Astrocyte (in vitro differentiated cells and primary cell): ENCODE results near the gene COQ10B. TPM values are rescaled to one million over a fixed set of nuclear protein-coding genes. Genes with fewer than 3 reads are reported as not detected.

Experiments used
- DNase-seq: peaks from one replicate; pipeline ENCODE4 v3.0.0-alpha.2; 2010; ENCODE audit warnings: low read depth
- FAIRE-seq: peaks from 2 replicates; lab custom pipeline; 2011; peaks lifted over from hg19 to GRCh38; lab: Jason Lieb, UNC
- H2AFZ ChIP-seq: 2 replicates; pipeline ENCODE4 v1.6.0; 2012; ENCODE audit warnings: low read depth, low read length, inconsistent platforms
- H3K27ac ChIP-seq: 2 replicates; pipeline ENCODE4 v1.5.1; 2011; ENCODE audit warnings: low read depth, low read length, inconsistent platforms
- H3K27me3 ChIP-seq: 2 replicates; pipeline ENCODE4 v1.6.0; 2011; ENCODE audit warnings: low read length, inconsistent platforms; ENCODE audit not compliant: insufficient read depth
- H3K36me3 ChIP-seq: 2 replicates; pipeline ENCODE4 v1.5.1; 2011; ENCODE audit warnings: low read length, inconsistent platforms; ENCODE audit not compliant: insufficient read depth
- H3K4me1 ChIP-seq: 2 replicates; pipeline ENCODE4 v1.5.1; 2011; ENCODE audit warnings: low read length, inconsistent platforms; ENCODE audit not compliant: insufficient read depth
- H3K4me2 ChIP-seq: 2 replicates; pipeline ENCODE4 v1.6.0; 2012; ENCODE audit warnings: low read length, inconsistent platforms
- H3K4me3 ChIP-seq: 2 replicates; pipeline ENCODE4 v1.5.1; 2011; ENCODE audit warnings: low read depth, mild to moderate bottlenecking, low read length, inconsistent platforms; ENCODE audit not compliant: insufficient read depth
- H3K79me2 ChIP-seq: 2 replicates; pipeline ENCODE4 v1.6.0; 2012; ENCODE audit warnings: mild to moderate bottlenecking, low read length, inconsistent platforms; ENCODE audit not compliant: insufficient read depth
- H3K9ac ChIP-seq: 2 replicates; pipeline ENCODE4 v1.6.0; 2012; ENCODE audit warnings: mild to moderate bottlenecking, low read length, inconsistent platforms
- H3K9me3 ChIP-seq: 2 replicates; pipeline ENCODE4 v1.5.1; 2012; ENCODE audit warnings: low read depth, mild to moderate bottlenecking, low read length, inconsistent platforms; ENCODE audit not compliant: insufficient read depth
- H4K20me1 ChIP-seq: 2 replicates; pipeline ENCODE4 v1.6.0; 2012; ENCODE audit warnings: low read length, inconsistent platforms; ENCODE audit not compliant: insufficient read depth
- H3K27ac Mint-ChIP-seq: one replicate; pipeline ENCODE4 v1.8.0; 2021; ENCODE audit warnings: mild to moderate bottlenecking, mixed read lengths; ENCODE audit not compliant: unreplicated experiment
- H3K27me3 Mint-ChIP-seq: one replicate; pipeline ENCODE4 v1.8.0; 2021; ENCODE audit warnings: low read depth, mixed read lengths; ENCODE audit not compliant: unreplicated experiment
- H3K36me3 Mint-ChIP-seq: one replicate; pipeline ENCODE4 v1.8.0; 2021; ENCODE audit warnings: low read depth, mixed read lengths; ENCODE audit not compliant: unreplicated experiment
- H3K4me1 Mint-ChIP-seq: one replicate; pipeline ENCODE4 v1.8.0; 2021; ENCODE audit warnings: low read depth, mixed read lengths; ENCODE audit not compliant: unreplicated experiment
- H3K4me3 Mint-ChIP-seq: one replicate; pipeline ENCODE4 v1.8.0; 2021; ENCODE audit warnings: mild to moderate bottlenecking, moderate library complexity, mixed read lengths; ENCODE audit not compliant: unreplicated experiment
- H3K9me3 Mint-ChIP-seq: one replicate; pipeline ENCODE4 v1.8.0; 2021; ENCODE audit warnings: mild to moderate bottlenecking, mixed read lengths; ENCODE audit not compliant: unreplicated experiment
- EZH2 ChIP-seq: IDR thresholded peaks from 2 replicates; pipeline ENCODE4 v1.6.1; 2012; ENCODE audit warnings: mild to moderate bottlenecking, low read length, inconsistent platforms; ENCODE audit not compliant: insufficient read depth
- total RNA-seq: library from RNA; stranded (reverse); gene quantifications from 2 replicates; pipeline ENCODE4 v1.2.1, GENCODE V29; 2021
- TF ChIP-seq, protein P1 (sequence below): IDR thresholded peaks from 2 replicates; pipeline ENCODE4 v1.5.1; 2011; ENCODE audit warnings: low read depth, mild to moderate bottlenecking, inconsistent platforms, low read length, moderate library complexity; ENCODE audit not compliant: insufficient read depth

The COQ10B gene
- total RNA-seq, 1 donor from 2014 or later = 46.0 TPM

DNA sequence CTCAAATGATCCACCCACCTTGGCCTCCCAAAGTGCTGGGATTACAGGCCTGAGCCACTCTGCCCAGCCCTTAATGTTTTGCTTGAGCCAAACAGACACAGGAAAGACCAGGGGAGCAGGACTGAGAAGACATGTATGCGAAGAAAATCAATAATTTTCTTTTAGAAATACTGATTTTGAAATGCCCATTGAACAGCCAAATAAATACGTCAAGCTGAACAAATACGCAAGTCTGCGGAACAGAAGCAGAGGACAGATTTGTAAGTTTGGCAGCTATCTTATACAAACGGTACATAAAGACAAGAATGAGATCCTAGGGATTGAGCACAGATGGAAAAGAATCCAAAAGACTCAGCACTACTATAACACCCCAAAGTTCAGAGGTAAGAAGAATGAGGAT, 39.3 kb upstream of the COQ10B start:
- peaks cover 72% of the 10 kb centered on the region for H3K79me2 ChIP-seq
- H3K9me3 Mint-ChIP-seq = no peaks in the 10 kb centered on the region

DNA sequence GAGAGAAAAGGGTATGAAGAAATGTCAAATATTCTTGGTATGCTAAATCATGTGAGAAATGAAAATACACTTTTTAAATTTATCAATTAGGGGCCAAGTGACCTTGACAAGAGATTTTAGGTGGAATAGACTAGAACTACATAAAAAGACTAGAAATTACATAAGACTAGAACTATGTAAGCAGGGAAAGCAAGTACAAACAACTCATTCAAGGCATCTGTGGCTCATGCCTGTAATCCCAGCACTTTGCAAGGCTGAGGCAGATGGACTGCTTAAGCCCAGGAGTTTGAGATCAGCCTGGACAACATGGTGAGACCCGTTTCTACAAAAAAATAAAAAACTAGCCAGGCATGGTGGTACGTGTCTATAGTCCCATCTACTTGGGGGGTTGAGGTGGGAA, 38.8 kb upstream of the COQ10B start:
- TF ChIP-seq, protein P1, sequence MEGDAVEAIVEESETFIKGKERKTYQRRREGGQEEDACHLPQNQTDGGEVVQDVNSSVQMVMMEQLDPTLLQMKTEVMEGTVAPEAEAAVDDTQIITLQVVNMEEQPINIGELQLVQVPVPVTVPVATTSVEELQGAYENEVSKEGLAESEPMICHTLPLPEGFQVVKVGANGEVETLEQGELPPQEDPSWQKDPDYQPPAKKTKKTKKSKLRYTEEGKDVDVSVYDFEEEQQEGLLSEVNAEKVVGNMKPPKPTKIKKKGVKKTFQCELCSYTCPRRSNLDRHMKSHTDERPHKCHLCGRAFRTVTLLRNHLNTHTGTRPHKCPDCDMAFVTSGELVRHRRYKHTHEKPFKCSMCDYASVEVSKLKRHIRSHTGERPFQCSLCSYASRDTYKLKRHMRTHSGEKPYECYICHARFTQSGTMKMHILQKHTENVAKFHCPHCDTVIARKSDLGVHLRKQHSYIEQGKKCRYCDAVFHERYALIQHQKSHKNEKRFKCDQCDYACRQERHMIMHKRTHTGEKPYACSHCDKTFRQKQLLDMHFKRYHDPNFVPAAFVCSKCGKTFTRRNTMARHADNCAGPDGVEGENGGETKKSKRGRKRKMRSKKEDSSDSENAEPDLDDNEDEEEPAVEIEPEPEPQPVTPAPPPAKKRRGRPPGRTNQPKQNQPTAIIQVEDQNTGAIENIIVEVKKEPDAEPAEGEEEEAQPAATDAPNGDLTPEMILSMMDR = no peak
- no peak for TF ChIP-seq EZH2
- Histone ChIP-seq H3K27me3 (no peaks in the 10 kb centered on the region), H3K79me2 (peaks cover 74% of the 10 kb centered on the region), H3K4me1 (no peaks in the 10 kb centered on the region), H3K9ac (no peak overlapping the region), H3K36me3 (peaks cover 57% of the 10 kb centered on the region), H3K27ac (no peak overlapping the region), H3K4me2 (no peak overlapping the region), H4K20me1 (peaks cover 39% of the 10 kb centered on the region), H3K9me3 (no peaks in the 10 kb centered on the region), H2AFZ (no peak overlapping the region), H3K4me3 (no peak overlapping the region)
- Mint-ChIP-seq H3K4me3 (no peak overlapping the region), H3K27me3 (no peaks in the 10 kb centered on the region), H3K4me1 (peaks cover 13% of the 10 kb centered on the region), H3K27ac (peak overlapping the region; percentile 24), H3K9me3 (no peaks in the 10 kb centered on the region), H3K36me3 (peaks cover 19% of the 10 kb centered on the region)
- no peak for DNase-seq
- FAIRE-seq = no peak

More for the DNA sequence above, 39.3 kb upstream of the COQ10B start:
- H3K27me3 Mint-ChIP-seq = no peaks in the 10 kb centered on the region
- peaks cover 56% of the 10 kb centered on the region for H3K36me3 ChIP-seq
- TF ChIP-seq, protein P1 = no peak
- TF ChIP-seq EZH2 = no peak
- no peak overlapping the region for H3K9ac ChIP-seq
- H3K27me3 ChIP-seq = no peaks in the 10 kb centered on the region
- no peaks in the 10 kb centered on the region for H3K9me3 ChIP-seq
- H3K4me1 ChIP-seq = no peaks in the 10 kb centered on the region
- peaks cover 40% of the 10 kb centered on the region for H4K20me1 ChIP-seq
- no peak overlapping the region for H3K4me2 ChIP-seq
- peaks cover 13% of the 10 kb centered on the region for H3K4me1 Mint-ChIP-seq
- H2AFZ ChIP-seq = no peak overlapping the region
- peak overlapping the region; percentile 38 for H3K27ac Mint-ChIP-seq
- no peak for FAIRE-seq
- no peak overlapping the region for H3K4me3 ChIP-seq
- no peak for DNase-seq
- H3K27ac ChIP-seq = no peak overlapping the region
- peaks cover 19% of the 10 kb centered on the region for H3K36me3 Mint-ChIP-seq
- H3K4me3 Mint-ChIP-seq = no peak overlapping the region

DNA sequence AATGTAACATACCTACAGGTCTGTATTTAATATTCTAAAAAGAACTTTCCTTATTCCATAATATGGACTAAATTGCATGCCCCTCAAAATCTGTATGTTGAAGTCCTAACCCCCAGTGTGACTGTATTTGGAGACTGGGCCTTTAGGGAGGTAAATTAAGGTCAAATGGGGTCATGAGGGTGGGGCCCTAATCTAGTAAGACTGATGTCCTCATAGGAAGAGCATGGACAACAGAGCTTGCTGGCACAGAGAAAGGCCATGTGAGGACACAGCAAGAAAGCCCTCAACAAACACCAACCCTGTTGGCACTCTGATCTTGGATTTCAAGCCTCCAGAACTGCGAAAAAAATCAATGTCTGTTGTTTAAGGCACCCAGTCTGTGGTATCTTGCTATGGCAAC, 37.1 kb upstream of the COQ10B start:
- H4K20me1 ChIP-seq = peaks cover 42% of the 10 kb centered on the region
- no peak overlapping the region for H2AFZ ChIP-seq
- H3K27me3 ChIP-seq = no peaks in the 10 kb centered on the region
- FAIRE-seq = no peak
- H3K27ac Mint-ChIP-seq = no peak overlapping the region
- no peaks in the 10 kb centered on the region for H3K27me3 Mint-ChIP-seq
- no peaks in the 10 kb centered on the region for H3K9me3 ChIP-seq
- TF ChIP-seq EZH2 = no peak
- TF ChIP-seq, protein P1 = no peak
- no peak overlapping the region for H3K4me2 ChIP-seq
- H3K27ac ChIP-seq = no peak overlapping the region
- H3K79me2 ChIP-seq = peaks cover 77% of the 10 kb centered on the region
- H3K36me3 Mint-ChIP-seq = peaks cover 17% of the 10 kb centered on the region
- H3K4me1 Mint-ChIP-seq = peaks cover 13% of the 10 kb centered on the region
- no peaks in the 10 kb centered on the region for H3K4me1 ChIP-seq
- H3K36me3 ChIP-seq = peaks cover 60% of the 10 kb centered on the region
- no peak overlapping the region for H3K9ac ChIP-seq
- no peak for DNase-seq
- no peak overlapping the region for H3K4me3 ChIP-seq
- no peak overlapping the region for H3K4me3 Mint-ChIP-seq
- no peaks in the 10 kb centered on the region for H3K9me3 Mint-ChIP-seq
